PC-9 (cell line): ENCODE data around the gene DHRS4L2.

Experiments
- EZH2 ChIP-seq: fragments of 200-600 bp; sonication (generic); IDR thresholded peaks from 2 replicates; pipeline ENCODE4 v1.8.0; 2017; ENCODE audit warnings: antibody characterized with exemption, low read depth
- TF ChIP-seq, protein P1 (sequence below): fragments of 200-600 bp; sonication (generic); conservative IDR thresholded peaks from 2 replicates; pipeline ENCODE4 v1.6.1; 2017; ENCODE audit warnings: mixed run types, antibody characterized with exemption, mild to moderate bottlenecking, moderate library complexity

DNA sequence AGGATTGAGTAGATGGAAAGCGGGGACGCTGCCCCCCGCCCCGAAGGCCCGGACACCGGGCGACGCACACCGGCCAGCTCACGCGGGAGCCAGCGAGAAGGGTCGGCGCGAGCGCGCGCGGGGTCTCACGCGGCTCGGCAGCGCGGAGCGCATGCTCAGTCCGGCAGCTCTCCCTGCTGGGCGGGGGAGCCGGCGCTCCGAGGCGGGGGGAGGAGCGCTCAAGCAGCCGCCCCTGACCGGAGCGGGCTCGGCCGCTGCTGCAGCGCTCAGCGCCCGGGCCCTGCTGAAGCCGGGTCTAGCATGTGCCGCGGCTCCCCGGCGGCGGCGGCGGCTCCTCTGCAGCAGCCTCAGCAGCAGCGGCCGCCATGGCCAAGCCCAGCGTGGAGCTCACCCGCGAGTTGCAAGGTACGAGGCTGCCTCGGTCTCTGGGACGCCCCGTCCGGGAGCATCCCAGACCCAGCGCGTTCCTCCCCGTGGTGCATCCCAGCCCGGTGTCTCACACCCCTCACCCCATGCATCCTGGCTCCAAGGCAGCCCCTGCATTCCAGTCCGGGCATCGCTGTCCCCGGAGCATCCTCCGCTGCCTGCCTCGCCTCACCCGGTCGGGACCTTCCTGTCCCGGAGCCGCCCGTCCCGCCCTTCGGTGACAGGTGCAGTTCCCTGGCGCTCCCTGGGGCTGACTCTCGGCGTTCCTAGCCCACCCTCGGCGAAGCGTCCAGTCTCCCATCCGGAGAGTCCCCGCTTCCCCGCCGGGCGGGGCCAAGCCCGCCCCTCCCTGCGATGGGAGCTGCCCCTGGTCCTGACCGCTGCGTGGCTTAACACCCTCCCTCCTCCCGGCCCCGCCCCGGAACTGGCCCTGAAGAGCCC, 63.3 kb downstream of the DHRS4L2 start, which contains the start of gene CARMIL3:
- TF ChIP-seq, protein P1, sequence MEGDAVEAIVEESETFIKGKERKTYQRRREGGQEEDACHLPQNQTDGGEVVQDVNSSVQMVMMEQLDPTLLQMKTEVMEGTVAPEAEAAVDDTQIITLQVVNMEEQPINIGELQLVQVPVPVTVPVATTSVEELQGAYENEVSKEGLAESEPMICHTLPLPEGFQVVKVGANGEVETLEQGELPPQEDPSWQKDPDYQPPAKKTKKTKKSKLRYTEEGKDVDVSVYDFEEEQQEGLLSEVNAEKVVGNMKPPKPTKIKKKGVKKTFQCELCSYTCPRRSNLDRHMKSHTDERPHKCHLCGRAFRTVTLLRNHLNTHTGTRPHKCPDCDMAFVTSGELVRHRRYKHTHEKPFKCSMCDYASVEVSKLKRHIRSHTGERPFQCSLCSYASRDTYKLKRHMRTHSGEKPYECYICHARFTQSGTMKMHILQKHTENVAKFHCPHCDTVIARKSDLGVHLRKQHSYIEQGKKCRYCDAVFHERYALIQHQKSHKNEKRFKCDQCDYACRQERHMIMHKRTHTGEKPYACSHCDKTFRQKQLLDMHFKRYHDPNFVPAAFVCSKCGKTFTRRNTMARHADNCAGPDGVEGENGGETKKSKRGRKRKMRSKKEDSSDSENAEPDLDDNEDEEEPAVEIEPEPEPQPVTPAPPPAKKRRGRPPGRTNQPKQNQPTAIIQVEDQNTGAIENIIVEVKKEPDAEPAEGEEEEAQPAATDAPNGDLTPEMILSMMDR = no peak
- TF ChIP-seq EZH2 = no peak
